HG03095 (cell line): ENCODE measurements around the gene STMP1.

ENCODE experiments used
- ATAC-seq: cut with Tn5 transposase; IDR thresholded peaks from one replicate; pipeline ENCODE4 v1.9.1; 2021; ENCODE audit warnings: moderate library complexity; ENCODE audit not compliant: unreplicated experiment

The STMP1 gene

DNA sequence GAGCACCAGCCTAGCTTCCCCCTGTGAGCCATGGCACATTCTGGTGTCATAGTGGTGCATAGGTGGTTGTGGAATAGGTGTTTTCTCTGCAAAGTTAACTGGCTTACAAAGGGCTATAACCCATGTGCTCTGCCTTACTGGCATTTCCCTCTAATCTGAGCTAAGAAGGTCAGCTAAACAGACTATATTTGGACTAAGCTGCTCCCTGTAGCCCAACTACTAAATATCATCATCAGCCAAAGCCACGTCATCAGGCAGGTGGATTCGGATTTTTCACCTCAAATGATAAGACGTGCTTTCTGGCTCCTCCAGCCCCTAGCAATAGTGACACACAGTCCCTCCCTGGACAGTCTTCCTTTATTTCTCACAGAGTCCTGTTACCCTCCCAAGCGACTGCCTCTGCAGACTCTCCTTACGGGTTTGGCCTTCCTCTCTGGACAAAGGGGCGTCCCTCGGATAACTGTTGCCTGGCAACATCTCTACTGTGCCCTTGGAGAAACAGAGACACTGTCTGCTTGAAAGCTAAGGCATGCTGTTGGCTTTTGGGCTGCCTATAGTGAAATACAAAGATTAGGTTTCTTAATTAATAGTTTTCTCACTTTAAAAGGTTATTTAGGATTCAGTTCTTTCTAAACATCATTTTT lies 56.6 kb downstream of the STMP1 start:
- no peak for ATAC-seq

- ATAC-seq: no peak
Observed at GRCh38 chr7:135719688-135720087, 57.4 kb downstream of the STMP1 start.

DNA sequence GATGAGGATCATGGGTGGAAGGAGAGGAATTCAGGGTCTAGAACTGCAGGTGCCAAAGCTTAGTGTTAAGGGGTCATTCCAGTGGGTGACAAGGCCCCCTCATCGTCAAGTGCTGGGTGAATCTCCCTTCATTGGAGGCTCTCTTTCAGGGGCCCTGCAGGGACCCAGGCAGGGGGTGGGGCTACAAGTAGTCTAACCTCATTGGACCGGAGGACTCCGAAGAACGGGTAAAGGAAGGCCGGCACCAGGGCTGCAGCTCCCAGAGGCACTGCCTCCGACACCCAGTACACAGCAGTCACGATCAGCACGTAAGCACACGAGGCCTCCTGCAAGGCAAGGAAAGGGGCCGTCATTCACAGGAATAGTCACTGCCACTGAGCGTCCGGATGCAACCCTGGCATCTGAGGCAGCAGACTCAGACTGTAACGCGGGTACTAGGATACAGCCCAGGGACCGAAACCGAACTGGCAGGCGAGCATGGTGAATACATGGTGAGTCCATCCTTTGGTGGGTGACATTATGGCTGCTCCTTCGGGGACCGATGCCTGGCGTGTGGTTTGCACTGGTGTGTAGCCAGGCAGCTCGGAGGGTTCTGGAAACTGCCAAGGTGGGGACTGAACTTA lies 59.0 kb downstream of the STMP1 start:
- ATAC-seq: no peak

- no peak for ATAC-seq
Observed at GRCh38 chr7:135723411-135723810, 61.1 kb downstream of the STMP1 start.
